Activated CD8-positive, alpha-beta T cell treated with anti-CD3 and anti-CD28 coated beads for 36 hours (primary cell): ENCODE measurements around the gene FILIP1. TPM values are rescaled to one million over a fixed set of nuclear protein-coding genes. Genes with fewer than 3 reads are reported as not detected.

Experiments used
- ATAC-seq: fragments of 200-7000 bp; cut with Tn5 transposase; one replicate; pipeline ENCODE4 v1.10.0; 2021; ENCODE audit warnings: mild to moderate bottlenecking, moderate library complexity
- CTCF ChIA-PET: fragments of 350-600 bp; sonication (Branson Sonifier 250); formaldehyde crosslinking; loops from one replicate; lab custom pipeline; 2021; ENCODE audit warnings: antibody characterized with exemption; lab: Charles Lee
- POLR2A ChIA-PET: fragments of 350-600 bp; sonication (Branson Sonifier 250); formaldehyde crosslinking; loops from one replicate; lab custom pipeline; 2021; ENCODE audit warnings: antibody characterized with exemption; lab: Charles Lee
- DNase-seq: peaks from one replicate; pipeline ENCODE4 v3.0.0-alpha.2; 2020
- H3K27ac Mint-ChIP-seq: one replicate; pipeline ENCODE4 v1.8.0; 2021; ENCODE audit warnings: mild to moderate bottlenecking, mixed read lengths
- H3K27me3 Mint-ChIP-seq: one replicate; pipeline ENCODE4 v1.8.0; 2021; ENCODE audit warnings: mixed read lengths
- H3K36me3 Mint-ChIP-seq: one replicate; pipeline ENCODE4 v1.8.0; 2021; ENCODE audit warnings: low read depth, mixed read lengths
- H3K4me1 Mint-ChIP-seq: one replicate; pipeline ENCODE4 v1.8.0; 2021; ENCODE audit warnings: low read depth, mixed read lengths
- H3K4me3 Mint-ChIP-seq: one replicate; pipeline ENCODE4 v1.8.0; 2021; ENCODE audit warnings: mild to moderate bottlenecking, moderate library complexity, mixed read lengths
- H3K9me3 Mint-ChIP-seq: one replicate; pipeline ENCODE4 v1.8.0; 2021; ENCODE audit warnings: mixed read lengths
- intact Hi-C: fragments of 100-400 bp; cut with micrococcal nuclease; formaldehyde crosslinking; loops from one replicate; pipeline ENCODE4 v1.10.0; 2022
- total RNA-seq, 2 experiments: library from RNA; stranded (reverse); gene quantifications; one replicate each; pipeline ENCODE4 v1.2.3, GENCODE V29; 2021
- TF ChIP-seq, protein P1 (sequence below): fragments of 200-600 bp; IDR thresholded peaks from one replicate; pipeline ENCODE4 v1.8.0; 2022; ENCODE audit warnings: antibody characterized with exemption, mild to moderate bottlenecking

FILIP1 gene, protein sequence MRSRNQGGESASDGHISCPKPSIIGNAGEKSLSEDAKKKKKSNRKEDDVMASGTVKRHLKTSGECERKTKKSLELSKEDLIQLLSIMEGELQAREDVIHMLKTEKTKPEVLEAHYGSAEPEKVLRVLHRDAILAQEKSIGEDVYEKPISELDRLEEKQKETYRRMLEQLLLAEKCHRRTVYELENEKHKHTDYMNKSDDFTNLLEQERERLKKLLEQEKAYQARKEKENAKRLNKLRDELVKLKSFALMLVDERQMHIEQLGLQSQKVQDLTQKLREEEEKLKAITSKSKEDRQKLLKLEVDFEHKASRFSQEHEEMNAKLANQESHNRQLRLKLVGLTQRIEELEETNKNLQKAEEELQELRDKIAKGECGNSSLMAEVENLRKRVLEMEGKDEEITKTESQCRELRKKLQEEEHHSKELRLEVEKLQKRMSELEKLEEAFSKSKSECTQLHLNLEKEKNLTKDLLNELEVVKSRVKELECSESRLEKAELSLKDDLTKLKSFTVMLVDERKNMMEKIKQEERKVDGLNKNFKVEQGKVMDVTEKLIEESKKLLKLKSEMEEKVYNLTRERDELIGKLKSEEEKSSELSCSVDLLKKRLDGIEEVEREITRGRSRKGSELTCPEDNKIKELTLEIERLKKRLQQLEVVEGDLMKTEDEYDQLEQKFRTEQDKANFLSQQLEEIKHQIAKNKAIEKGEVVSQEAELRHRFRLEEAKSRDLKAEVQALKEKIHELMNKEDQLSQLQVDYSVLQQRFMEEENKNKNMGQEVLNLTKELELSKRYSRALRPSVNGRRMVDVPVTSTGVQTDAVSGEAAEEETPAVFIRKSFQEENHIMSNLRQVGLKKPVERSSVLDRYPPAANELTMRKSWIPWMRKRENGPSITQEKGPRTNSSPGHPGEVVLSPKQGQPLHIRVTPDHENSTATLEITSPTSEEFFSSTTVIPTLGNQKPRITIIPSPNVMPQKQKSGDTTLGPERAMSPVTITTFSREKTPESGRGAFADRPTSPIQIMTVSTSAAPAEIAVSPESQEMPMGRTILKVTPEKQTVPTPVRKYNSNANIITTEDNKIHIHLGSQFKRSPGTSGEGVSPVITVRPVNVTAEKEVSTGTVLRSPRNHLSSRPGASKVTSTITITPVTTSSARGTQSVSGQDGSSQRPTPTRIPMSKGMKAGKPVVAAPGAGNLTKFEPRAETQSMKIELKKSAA (N-terminal part only)
- total RNA-seq = under 1 TPM in 1 of 2 experiments, not detected in 1; 0.07 TPM

DNA sequence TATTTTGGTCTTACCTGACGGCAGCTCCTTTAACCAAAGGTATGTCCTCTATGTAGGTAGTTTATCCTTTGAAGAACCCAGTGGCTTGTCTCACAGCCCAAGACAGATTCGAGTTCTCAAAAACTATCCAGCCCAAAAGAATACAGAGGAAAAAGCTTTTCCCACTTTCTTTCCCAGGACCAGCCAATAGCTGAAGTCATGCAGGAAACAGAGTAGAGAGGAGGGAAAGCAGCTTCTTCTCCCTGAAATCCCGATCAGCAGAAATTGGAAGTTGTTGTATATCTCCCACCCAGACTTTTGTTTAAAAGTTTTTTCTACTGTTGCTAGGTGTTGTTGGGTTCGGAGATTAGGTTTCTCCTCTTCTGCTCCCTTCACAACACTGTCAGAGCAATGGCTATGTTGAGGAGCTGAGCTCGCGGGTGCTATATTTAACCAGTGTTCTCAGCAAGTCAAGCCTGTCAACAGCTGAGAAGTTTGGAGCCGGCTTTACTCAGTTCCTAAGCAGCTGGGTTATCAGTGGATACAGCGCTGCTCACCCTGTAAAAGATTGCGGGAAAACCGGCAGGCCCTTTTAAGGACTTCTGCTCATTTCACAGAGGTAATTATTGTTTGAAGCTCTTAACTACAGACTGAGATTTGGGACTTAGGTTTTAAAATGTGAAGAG, at the start of gene FILIP1:
Gene FILIP1 (minus strand): TSS at position 401 of the 665 bp plus-strand sequence. CDS start 78,828 bp downstream, outside the sequence.
- Mint-ChIP-seq H3K36me3 (no peaks in the 10 kb centered on the region), H3K27ac (no peak within 1 kb of the TSS), H3K9me3 (no peaks in the 10 kb centered on the region), H3K4me1 (peaks cover 9% of the 10 kb centered on the region), H3K27me3 (peaks cover 31% of the 10 kb centered on the region), H3K4me3 (no peak within 1 kb of the TSS)
- DNase-seq = no peak
- intact Hi-C loops = no loop called here
- CTCF ChIA-PET = interaction anchor here (0.7 kb wide), 1 partner anchor 196 kb away, joined by 3 read pairs; no protein-coding TSS in a partner anchor
- no peak for ATAC-seq
- POLR2A ChIA-PET = interaction anchor here (0.6 to 1.2 kb wide), 2 partner anchors 94 to 250 kb away, joined by 3 read pairs; partner anchors contain the start of gene COX7A2
- TF ChIP-seq, protein P1, sequence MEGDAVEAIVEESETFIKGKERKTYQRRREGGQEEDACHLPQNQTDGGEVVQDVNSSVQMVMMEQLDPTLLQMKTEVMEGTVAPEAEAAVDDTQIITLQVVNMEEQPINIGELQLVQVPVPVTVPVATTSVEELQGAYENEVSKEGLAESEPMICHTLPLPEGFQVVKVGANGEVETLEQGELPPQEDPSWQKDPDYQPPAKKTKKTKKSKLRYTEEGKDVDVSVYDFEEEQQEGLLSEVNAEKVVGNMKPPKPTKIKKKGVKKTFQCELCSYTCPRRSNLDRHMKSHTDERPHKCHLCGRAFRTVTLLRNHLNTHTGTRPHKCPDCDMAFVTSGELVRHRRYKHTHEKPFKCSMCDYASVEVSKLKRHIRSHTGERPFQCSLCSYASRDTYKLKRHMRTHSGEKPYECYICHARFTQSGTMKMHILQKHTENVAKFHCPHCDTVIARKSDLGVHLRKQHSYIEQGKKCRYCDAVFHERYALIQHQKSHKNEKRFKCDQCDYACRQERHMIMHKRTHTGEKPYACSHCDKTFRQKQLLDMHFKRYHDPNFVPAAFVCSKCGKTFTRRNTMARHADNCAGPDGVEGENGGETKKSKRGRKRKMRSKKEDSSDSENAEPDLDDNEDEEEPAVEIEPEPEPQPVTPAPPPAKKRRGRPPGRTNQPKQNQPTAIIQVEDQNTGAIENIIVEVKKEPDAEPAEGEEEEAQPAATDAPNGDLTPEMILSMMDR = no peak

DNA sequence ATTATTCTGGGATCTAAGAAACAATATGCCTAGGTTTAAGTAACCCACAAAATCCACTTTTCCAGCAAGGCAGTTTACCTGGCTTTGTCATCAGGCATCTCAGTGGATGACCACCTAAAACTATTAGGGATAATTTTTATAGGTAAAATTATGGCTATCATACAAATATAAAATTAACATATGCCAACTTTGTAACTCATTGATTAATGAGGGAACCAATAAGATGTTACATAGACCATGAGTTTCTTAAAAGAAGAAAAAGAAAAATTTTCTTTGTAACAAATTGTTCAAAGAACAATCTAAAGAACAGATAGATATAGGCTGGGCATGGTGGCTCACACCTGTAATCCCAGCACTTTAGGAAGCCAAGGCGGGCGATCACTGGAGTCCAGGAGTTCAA, 49.7 kb upstream of the FILIP1 start:
- peaks cover 9% of the 10 kb centered on the region for H3K27me3 Mint-ChIP-seq
- H3K9me3 Mint-ChIP-seq = no peaks in the 10 kb centered on the region
- H3K36me3 Mint-ChIP-seq = no peaks in the 10 kb centered on the region
- H3K4me3 Mint-ChIP-seq = no peak overlapping the region
- DNase-seq (no peak), ATAC-seq (no peak)
- ChIA-PET CTCF (no interaction called here), POLR2A (no interaction called here)
- no peaks in the 10 kb centered on the region for H3K4me1 Mint-ChIP-seq
- TF ChIP-seq, protein P1 = no peak
- H3K27ac Mint-ChIP-seq = no peak overlapping the region
- intact Hi-C loops = no loop called here

DNA sequence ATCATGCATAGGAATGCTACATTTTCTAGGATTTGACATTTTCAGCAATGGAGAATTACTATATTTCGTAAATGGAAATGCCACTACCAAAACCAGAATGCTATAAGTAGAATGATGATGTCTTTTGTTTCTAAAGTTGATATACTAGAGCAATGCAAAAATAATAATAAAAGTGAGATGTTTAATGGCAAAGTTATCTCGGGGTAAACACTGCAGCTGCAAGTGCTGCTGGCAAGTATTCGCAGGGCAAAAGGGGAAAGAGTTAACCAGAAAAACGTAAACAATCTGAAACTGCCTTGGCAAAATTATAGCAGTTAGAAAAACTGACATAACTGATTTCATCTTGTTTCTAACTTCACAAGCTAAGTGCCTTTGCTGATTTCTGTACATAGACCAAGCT, 45.5 kb upstream of the FILIP1 start:
- Mint-ChIP-seq H3K4me1 (no peaks in the 10 kb centered on the region), H3K9me3 (no peaks in the 10 kb centered on the region), H3K27ac (no peak overlapping the region), H3K4me3 (no peak overlapping the region), H3K36me3 (no peaks in the 10 kb centered on the region), H3K27me3 (peaks cover 10% of the 10 kb centered on the region)
- TF ChIP-seq, protein P1 = no peak
- ATAC-seq (no peak), DNase-seq (no peak)
- intact Hi-C loops = no loop called here
- POLR2A ChIA-PET = no interaction called here
- CTCF ChIA-PET = interaction anchor here (0.8 to 0.9 kb wide), 2 partner anchors 12 to 23 kb away, joined by 3 to 4 read pairs; no protein-coding TSS in a partner anchor

DNA sequence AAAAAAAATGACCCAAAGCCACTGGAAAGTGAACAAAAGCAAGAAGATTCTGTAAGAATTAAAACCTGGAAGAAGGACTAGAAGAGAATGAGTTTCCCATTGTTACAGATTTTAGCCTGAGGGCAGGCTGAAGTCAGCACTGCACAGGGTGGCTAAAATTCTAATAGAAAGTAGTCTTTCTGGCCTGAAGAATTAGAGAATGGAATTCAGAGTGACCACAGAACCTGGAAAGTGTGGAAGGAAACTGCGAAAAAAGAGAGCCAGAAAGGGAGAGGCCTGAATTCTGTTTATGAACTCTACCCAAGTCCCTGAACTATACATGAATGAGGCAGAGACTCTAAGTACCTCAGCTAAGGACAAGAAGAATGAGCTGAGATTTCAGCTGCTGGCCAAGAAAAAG, 38.9 kb upstream of the FILIP1 start:
- intact Hi-C loops = no loop called here
- TF ChIP-seq, protein P1 = no peak
- ATAC-seq = no peak
- H3K36me3 Mint-ChIP-seq = no peaks in the 10 kb centered on the region
- POLR2A ChIA-PET = no interaction called here
- H3K27me3 Mint-ChIP-seq = peaks cover 9% of the 10 kb centered on the region
- H3K4me3 Mint-ChIP-seq = no peak overlapping the region
- CTCF ChIA-PET = interaction anchor here (1.2 to 1.3 kb wide), 2 partner anchors 9 to 235 kb away, joined by 3 to 4 read pairs; no protein-coding TSS in a partner anchor
- DNase-seq = no peak
- H3K9me3 Mint-ChIP-seq = no peaks in the 10 kb centered on the region
- no peak overlapping the region for H3K27ac Mint-ChIP-seq
- no peaks in the 10 kb centered on the region for H3K4me1 Mint-ChIP-seq
